Measurements from ENCODE around the gene TMEM63A. TPM values are rescaled to one million over a fixed set of nuclear protein-coding genes. Genes with fewer than 3 reads are reported as not detected.

Gene TMEM63A
- total RNA-seq, 1 donor from 2014 or later: 5.1 TPM

DNA sequence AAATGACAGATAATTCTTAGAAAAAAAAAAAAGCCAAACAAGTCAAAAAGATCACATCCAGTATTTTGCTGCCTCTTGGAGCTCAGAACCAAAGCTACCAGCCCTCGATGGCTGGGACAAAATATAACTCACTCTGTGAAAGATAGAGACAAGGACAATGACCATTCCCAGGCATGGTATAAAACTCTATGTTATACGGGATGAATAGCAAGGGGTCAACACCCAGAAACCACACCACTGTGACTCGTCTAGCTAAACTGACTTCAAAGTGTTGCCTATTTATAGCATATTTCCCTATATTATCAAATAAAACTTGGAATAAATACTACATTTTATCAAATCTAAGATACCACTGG lies 10.1 kb downstream of the TMEM63A start:
- H3K36me3 Mint-ChIP-seq: peaks cover 7% of the 10 kb centered on the region
- DNase-seq (ENCODE audit: low spot score): no peak
- Histone ChIP-seq H3K36me3 (no peaks in the 10 kb centered on the region), H2AFZ (replicated peaks) (no peak overlapping the region), H3K4me2 (no peak overlapping the region), H3K27me3 (no peaks in the 10 kb centered on the region), H3K4me1 (no peaks in the 10 kb centered on the region), H4K20me1 (ENCODE audit: low read depth) (no peaks in the 10 kb centered on the region), H3F3A (ENCODE audit: low read depth) (no peaks in the 10 kb centered on the region), H3K27ac (no peak overlapping the region), H3K4me3 (no peak overlapping the region), H3K9me3 (ENCODE audit: low read depth) (no peaks in the 10 kb centered on the region), H3K79me2 (ENCODE audit: low read depth) (no peaks in the 10 kb centered on the region), H3K9ac (no peak overlapping the region)
- H3K4me1 Mint-ChIP-seq: peaks cover 2% of the 10 kb centered on the region
- H3K4me3 Mint-ChIP-seq: no peak overlapping the region
- no peak for TF ChIP-seq EZH2phosphoT487 (IDR thresholded peaks at IDR 0.05)
- TF ChIP-seq, protein P1, sequence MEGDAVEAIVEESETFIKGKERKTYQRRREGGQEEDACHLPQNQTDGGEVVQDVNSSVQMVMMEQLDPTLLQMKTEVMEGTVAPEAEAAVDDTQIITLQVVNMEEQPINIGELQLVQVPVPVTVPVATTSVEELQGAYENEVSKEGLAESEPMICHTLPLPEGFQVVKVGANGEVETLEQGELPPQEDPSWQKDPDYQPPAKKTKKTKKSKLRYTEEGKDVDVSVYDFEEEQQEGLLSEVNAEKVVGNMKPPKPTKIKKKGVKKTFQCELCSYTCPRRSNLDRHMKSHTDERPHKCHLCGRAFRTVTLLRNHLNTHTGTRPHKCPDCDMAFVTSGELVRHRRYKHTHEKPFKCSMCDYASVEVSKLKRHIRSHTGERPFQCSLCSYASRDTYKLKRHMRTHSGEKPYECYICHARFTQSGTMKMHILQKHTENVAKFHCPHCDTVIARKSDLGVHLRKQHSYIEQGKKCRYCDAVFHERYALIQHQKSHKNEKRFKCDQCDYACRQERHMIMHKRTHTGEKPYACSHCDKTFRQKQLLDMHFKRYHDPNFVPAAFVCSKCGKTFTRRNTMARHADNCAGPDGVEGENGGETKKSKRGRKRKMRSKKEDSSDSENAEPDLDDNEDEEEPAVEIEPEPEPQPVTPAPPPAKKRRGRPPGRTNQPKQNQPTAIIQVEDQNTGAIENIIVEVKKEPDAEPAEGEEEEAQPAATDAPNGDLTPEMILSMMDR (IDR thresholded peaks at IDR 0.05): no peak
- TF ChIP-seq EZH2 (IDR thresholded peaks at IDR 0.05): no peak
- no peaks in the 10 kb centered on the region for H3K9me3 Mint-ChIP-seq
- no peaks in the 10 kb centered on the region for H3K27me3 Mint-ChIP-seq (ENCODE audit: insufficient read depth, low read depth)
- no peak overlapping the region for H3K27ac Mint-ChIP-seq

GRCh38 chr1:225871359-225872074 lies 10.7 kb downstream of the TMEM63A start:
- Mint-ChIP-seq H3K36me3 (peaks cover 7% of the 10 kb centered on the region), H3K27ac (no peak overlapping the region), H3K4me1 (peaks cover 2% of the 10 kb centered on the region), H3K4me3 (no peak overlapping the region), H3K27me3 (ENCODE audit: insufficient read depth, low read depth) (no peaks in the 10 kb centered on the region), H3K9me3 (no peaks in the 10 kb centered on the region)
- Histone ChIP-seq H3K79me2 (ENCODE audit: low read depth) (no peaks in the 10 kb centered on the region), H3K27ac (no peak overlapping the region), H3K4me3 (no peak overlapping the region), H4K20me1 (ENCODE audit: low read depth) (no peaks in the 10 kb centered on the region), H2AFZ (replicated peaks) (no peak overlapping the region), H3K4me1 (no peaks in the 10 kb centered on the region), H3K4me2 (no peak overlapping the region), H3K9me3 (ENCODE audit: low read depth) (no peaks in the 10 kb centered on the region), H3F3A (ENCODE audit: low read depth) (no peaks in the 10 kb centered on the region), H3K36me3 (no peaks in the 10 kb centered on the region), H3K9ac (no peak overlapping the region), H3K27me3 (no peaks in the 10 kb centered on the region)
- TF ChIP-seq EZH2phosphoT487 (IDR thresholded peaks at IDR 0.05) (no peak), EZH2 (IDR thresholded peaks at IDR 0.05) (no peak)
- TF ChIP-seq, protein P1 (IDR thresholded peaks at IDR 0.05): no peak
- DNase-seq (ENCODE audit: low spot score): no peak

GRCh38 chr1:225870911-225871310 lies 11.3 kb downstream of the TMEM63A start:
- no peak overlapping the region for H3K9ac ChIP-seq
- no peak overlapping the region for H2AFZ ChIP-seq (replicated peaks)
- no peak overlapping the region for H3K4me2 ChIP-seq
- H3K27ac ChIP-seq: no peak overlapping the region
- H3K4me1 Mint-ChIP-seq: peaks cover 2% of the 10 kb centered on the region
- TF ChIP-seq EZH2phosphoT487 (IDR thresholded peaks at IDR 0.05) (no peak), EZH2 (IDR thresholded peaks at IDR 0.05) (no peak)
- TF ChIP-seq, protein P1 (IDR thresholded peaks at IDR 0.05): no peak
- H3K9me3 ChIP-seq (ENCODE audit: low read depth): no peaks in the 10 kb centered on the region
- H3K4me3 Mint-ChIP-seq: no peak overlapping the region
- no peak overlapping the region for H3K4me3 ChIP-seq
- H3K9me3 Mint-ChIP-seq: no peaks in the 10 kb centered on the region
- peaks cover 7% of the 10 kb centered on the region for H3K36me3 Mint-ChIP-seq
- no peaks in the 10 kb centered on the region for H3K27me3 ChIP-seq
- no peak overlapping the region for H3K27ac Mint-ChIP-seq
- no peaks in the 10 kb centered on the region for H3K4me1 ChIP-seq
- H3F3A ChIP-seq (ENCODE audit: low read depth): no peaks in the 10 kb centered on the region
- H3K27me3 Mint-ChIP-seq (ENCODE audit: insufficient read depth, low read depth): no peaks in the 10 kb centered on the region
- no peaks in the 10 kb centered on the region for H4K20me1 ChIP-seq (ENCODE audit: low read depth)
- no peaks in the 10 kb centered on the region for H3K36me3 ChIP-seq
- DNase-seq (ENCODE audit: low spot score): no peak
- no peaks in the 10 kb centered on the region for H3K79me2 ChIP-seq (ENCODE audit: low read depth)
